ENCODE measurements around the gene DMRTA2.
A peak's percentile ranks its signal among the peaks of the same experiment; 100 is the strongest.

The DMRTA2 gene

DNA sequence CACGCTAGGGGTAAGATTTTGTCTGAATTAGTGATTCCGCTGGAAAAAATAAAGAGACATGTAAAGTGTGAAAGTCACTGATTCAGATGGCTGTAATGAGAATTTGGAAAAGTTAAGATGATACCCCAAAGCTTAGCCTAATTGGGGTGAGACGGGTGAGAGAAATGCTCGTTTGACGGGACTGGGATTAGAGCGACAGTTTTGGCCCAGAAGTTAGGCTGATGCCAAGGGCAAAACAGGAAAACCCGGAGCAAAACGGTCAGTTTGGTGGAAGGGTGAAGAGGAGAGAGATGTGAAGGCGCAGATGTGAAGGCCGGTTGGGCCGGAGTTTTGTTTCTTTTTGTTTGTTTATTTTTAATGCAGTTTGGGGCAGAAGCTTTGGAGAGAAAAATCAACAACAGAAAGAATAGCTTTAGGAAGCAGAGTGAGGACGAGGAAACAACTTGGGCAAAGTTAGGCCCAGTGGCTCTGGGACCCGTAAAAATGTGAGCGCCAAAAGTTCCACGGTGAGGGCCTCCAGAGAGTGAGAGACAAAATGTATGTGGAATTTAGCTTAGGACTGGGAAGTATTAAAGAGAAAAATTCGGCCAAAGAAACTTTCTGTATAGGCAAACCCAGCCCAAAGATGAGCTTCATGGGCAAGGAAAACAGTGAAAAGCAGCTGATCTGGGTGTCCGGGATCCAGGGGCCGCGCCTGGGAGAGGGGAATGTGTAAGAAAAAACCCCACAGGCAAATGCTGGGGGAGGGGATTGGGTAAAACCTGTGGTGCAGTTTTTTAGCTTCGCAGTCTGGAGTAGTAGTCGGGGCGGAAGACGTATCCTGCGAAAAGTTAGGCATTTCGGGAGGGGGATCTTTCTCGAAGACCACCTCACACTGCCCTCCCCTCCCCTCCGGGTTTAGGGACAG lies 1.2 kb downstream of the DMRTA2 start:
- peaks cover 49% of the 10 kb centered on the region for H3K4me1 Mint-ChIP-seq
- H3K27ac Mint-ChIP-seq = no peak overlapping the region
- TF ChIP-seq, protein P1, sequence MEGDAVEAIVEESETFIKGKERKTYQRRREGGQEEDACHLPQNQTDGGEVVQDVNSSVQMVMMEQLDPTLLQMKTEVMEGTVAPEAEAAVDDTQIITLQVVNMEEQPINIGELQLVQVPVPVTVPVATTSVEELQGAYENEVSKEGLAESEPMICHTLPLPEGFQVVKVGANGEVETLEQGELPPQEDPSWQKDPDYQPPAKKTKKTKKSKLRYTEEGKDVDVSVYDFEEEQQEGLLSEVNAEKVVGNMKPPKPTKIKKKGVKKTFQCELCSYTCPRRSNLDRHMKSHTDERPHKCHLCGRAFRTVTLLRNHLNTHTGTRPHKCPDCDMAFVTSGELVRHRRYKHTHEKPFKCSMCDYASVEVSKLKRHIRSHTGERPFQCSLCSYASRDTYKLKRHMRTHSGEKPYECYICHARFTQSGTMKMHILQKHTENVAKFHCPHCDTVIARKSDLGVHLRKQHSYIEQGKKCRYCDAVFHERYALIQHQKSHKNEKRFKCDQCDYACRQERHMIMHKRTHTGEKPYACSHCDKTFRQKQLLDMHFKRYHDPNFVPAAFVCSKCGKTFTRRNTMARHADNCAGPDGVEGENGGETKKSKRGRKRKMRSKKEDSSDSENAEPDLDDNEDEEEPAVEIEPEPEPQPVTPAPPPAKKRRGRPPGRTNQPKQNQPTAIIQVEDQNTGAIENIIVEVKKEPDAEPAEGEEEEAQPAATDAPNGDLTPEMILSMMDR (IDR thresholded peaks at IDR 0.05; ENCODE audit: unreplicated experiment in 3 of 3) = no peak
- H3K9me3 Mint-ChIP-seq = peaks cover 2% of the 10 kb centered on the region
- peak overlapping the region; percentile 36 to 66 (median 60) for H3K4me3 Mint-ChIP-seq
- no peaks in the 10 kb centered on the region for H3K36me3 Mint-ChIP-seq (ENCODE audit: low read depth)
- peaks cover 96% of the 10 kb centered on the region for H3K27me3 Mint-ChIP-seq (ENCODE audit: low read depth)

DNA sequence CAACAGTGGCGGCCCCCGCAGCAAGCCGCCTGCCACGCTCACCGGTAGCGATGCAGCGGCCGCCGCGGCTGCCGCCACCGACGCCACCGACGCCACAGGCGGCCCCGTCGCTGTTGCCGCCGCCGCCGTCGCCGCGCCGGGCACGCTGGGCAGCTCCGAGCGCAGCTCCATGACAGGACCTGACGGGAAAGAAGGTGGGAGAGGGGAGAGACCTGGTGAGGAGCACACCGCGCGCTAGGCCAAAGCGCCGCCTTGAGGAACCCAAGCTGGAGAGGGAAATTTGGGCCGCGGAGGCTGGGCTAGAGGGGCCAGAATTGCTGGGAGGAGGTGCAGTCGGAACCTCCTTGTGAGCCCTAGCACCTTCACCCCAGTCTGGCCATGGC lies 1.9 kb downstream of the DMRTA2 start:
- Mint-ChIP-seq H3K9me3 (peaks cover 2% of the 10 kb centered on the region), H3K27me3 (ENCODE audit: low read depth) (peaks cover 96% of the 10 kb centered on the region), H3K4me3 (peak overlapping the region in 2 of 3 experiments; percentile 36 to 66), H3K4me1 (peaks cover 54% of the 10 kb centered on the region), H3K36me3 (ENCODE audit: low read depth) (no peaks in the 10 kb centered on the region), H3K27ac (no peak overlapping the region)
- TF ChIP-seq, protein P1 (IDR thresholded peaks at IDR 0.05; ENCODE audit: unreplicated experiment in 3 of 3) = no peak

DNA sequence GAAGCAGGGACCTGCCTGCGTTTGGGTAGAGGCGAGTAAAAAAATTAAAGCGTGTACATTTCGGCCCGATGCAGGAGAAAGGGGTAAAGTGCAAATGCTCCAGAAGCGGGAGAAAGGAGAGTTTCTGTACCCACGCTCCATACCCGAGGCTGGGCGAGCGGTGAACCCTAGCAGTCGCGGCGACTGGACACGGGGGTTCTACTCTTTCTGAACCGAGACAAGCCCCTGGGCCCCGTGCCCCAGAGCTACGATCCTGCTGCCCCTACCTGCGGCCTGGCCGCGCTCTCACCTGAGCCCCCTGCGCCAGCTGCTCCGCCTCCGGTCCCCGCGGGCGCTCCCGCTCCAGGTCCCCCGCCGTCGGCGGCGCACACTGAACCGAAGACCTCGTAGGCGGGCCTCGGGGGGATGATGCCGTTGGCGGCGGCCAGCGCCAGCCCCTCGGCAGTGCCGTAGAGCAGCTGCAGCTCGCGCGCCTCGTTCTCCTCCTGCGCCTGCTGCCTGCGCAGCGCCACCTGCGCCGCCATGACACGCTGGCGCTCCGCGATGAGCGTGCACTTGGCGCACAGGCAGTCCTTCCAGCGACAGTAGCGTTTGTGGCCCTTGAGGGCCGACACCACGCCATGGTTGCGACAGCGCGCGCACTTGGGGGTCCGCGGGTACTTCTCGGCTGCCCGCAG lies 2.4 kb downstream of the DMRTA2 start:
- no peak overlapping the region for H3K27ac Mint-ChIP-seq
- H3K9me3 Mint-ChIP-seq = peaks cover 2% of the 10 kb centered on the region
- TF ChIP-seq, protein P1 (IDR thresholded peaks at IDR 0.05; ENCODE audit: unreplicated experiment in 3 of 3) = no peak
- H3K36me3 Mint-ChIP-seq (ENCODE audit: low read depth) = no peaks in the 10 kb centered on the region
- H3K27me3 Mint-ChIP-seq (ENCODE audit: low read depth) = peaks cover 96% of the 10 kb centered on the region
- H3K4me3 Mint-ChIP-seq = peak overlapping the region; percentile 24 to 53 (median 45)
- H3K4me1 Mint-ChIP-seq = peaks cover 54% of the 10 kb centered on the region

DNA sequence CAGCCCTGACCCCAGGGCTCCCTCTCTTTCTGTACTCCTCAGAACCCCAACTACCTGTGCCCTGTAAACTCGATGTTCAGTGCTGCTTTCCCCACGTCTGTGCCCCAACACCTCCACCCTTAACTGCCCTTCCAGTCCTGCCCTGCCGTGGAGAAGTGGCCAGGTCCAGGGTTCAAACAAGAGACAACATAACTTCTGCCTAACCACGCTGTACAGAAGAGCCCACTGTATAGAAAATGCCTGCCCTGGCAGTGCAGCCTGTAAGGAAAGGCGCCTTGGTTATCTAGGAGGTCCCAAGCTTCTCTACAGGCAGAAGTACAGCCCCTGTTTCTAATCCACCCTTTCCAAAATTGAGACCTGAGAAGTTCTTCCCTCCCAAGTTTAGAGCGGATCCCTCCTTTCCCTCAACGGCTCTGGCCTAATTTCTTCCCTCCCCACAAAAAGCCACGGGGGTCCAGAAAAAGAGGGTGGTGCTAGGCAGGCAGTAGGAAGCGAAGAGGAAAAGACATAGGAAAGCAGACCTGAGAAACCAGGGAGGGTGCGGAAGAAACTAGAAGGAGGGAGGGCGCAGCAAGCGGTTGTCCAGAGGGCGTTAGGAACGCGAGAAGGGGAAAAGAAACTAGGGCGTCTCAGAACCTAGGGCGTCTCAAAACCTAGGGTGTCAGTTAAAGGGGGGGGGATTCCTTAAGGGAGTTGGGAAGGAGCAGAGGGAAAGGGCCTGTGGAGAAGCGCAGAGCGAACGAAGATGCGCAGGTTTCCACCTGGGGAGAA lies 3.2 kb downstream of the DMRTA2 start:
- TF ChIP-seq, protein P1 (IDR thresholded peaks at IDR 0.05; ENCODE audit: unreplicated experiment in 3 of 3) = no peak
- peaks cover 2% of the 10 kb centered on the region for H3K9me3 Mint-ChIP-seq
- H3K27ac Mint-ChIP-seq = no peak overlapping the region
- H3K4me3 Mint-ChIP-seq = peak overlapping the region; percentile 24 to 53 (median 45)
- peaks cover 96% of the 10 kb centered on the region for H3K27me3 Mint-ChIP-seq (ENCODE audit: low read depth)
- no peaks in the 10 kb centered on the region for H3K36me3 Mint-ChIP-seq (ENCODE audit: low read depth)
- H3K4me1 Mint-ChIP-seq = peaks cover 54% of the 10 kb centered on the region

DNA sequence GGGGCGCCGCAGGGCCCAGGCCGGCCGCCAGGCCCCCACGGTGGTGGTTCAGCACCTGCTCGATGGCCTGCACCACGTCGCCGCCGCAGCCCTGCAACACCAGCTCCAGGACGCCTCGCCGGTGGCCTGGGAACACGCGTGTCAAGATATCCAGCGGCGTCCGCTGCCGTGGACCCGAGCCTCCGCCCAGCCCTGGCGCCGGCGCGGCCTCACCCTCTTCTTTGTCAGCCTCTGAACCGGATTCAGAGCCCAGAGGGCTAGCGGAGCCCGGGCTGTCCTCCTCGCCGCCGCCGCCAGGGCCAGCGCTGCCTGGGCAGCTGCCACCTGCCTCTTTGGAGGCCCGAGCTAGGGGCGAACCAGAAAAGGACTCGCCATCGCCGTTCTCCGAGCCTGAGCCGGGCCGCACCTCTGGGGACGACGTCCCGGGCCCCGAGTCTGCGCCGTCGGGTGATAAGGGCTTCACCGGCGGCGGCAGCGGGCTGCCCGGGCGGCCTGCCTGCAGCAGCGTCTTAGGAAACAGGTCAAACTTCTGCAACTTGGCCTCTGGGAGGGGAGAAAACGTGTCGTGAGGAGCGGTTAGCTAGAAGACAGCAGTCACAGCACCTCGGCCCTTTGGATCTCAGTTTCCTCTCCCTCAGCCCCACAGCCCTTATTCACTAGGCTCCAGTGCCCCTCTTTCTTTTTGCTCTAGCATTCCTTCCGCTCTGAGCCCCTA lies 3.9 kb downstream of the DMRTA2 start:
- Mint-ChIP-seq H3K4me3 (peak overlapping the region; percentile 24 to 53 (median 45)), H3K36me3 (ENCODE audit: low read depth) (no peaks in the 10 kb centered on the region), H3K27me3 (ENCODE audit: low read depth) (peaks cover 96% of the 10 kb centered on the region), H3K4me1 (peaks cover 48% of the 10 kb centered on the region), H3K27ac (no peak overlapping the region), H3K9me3 (peaks cover 4% of the 10 kb centered on the region)
- TF ChIP-seq, protein P1 (IDR thresholded peaks at IDR 0.05; ENCODE audit: unreplicated experiment in 3 of 3) = peak; percentile 9 to 24 (median 10)
